Measurements from ENCODE around the gene RXFP4. TPM values are rescaled to one million over a fixed set of nuclear protein-coding genes. Genes with fewer than 3 reads are reported as not detected.

The RXFP4 gene
- total RNA-seq, 1 donor from 2014 or later = not detected

GRCh38 chr1:155973723-155974122, 32.3 kb downstream of the RXFP4 start:
- DNase-seq = no peak
- H3K4me3 Mint-ChIP-seq (ENCODE audit: unreplicated experiment) = peak overlapping the region; percentile 99
- H3K27ac Mint-ChIP-seq (ENCODE audit: unreplicated experiment) = no peak overlapping the region
- H3K4me1 Mint-ChIP-seq (ENCODE audit: low read depth, unreplicated experiment) = peaks cover 52% of the 10 kb centered on the region
- peaks cover 5% of the 10 kb centered on the region for H3K36me3 Mint-ChIP-seq (ENCODE audit: unreplicated experiment)
- H3K27me3 Mint-ChIP-seq (ENCODE audit: unreplicated experiment) = peaks cover 26% of the 10 kb centered on the region
- H3K9me3 Mint-ChIP-seq (ENCODE audit: unreplicated experiment) = peaks cover 20% of the 10 kb centered on the region
- TF ChIP-seq CTCF (IDR thresholded peaks at IDR 0.05; ENCODE audit: partially characterized antibody, unreplicated experiment) = no peak

GRCh38 chr1:155974208-155975115, 33.0 kb downstream of the RXFP4 start:
- peaks cover 19% of the 10 kb centered on the region for H3K9me3 Mint-ChIP-seq (ENCODE audit: unreplicated experiment)

GRCh38 chr1:155975375-155976061, 34.1 kb downstream of the RXFP4 start:
- Mint-ChIP-seq H3K4me3 (ENCODE audit: unreplicated experiment) (peak overlapping the region; percentile 99), H3K36me3 (ENCODE audit: unreplicated experiment) (no peaks in the 10 kb centered on the region), H3K9me3 (ENCODE audit: unreplicated experiment) (peaks cover 17% of the 10 kb centered on the region), H3K4me1 (ENCODE audit: low read depth, unreplicated experiment) (peaks cover 36% of the 10 kb centered on the region), H3K27ac (ENCODE audit: unreplicated experiment) (peak overlapping the region; percentile 99), H3K27me3 (ENCODE audit: unreplicated experiment) (peaks cover 23% of the 10 kb centered on the region)
- DNase-seq = no peak
- TF ChIP-seq CTCF (IDR thresholded peaks at IDR 0.05; ENCODE audit: partially characterized antibody, unreplicated experiment) = no peak

More at GRCh38 chr1:155974208-155975115, 33.0 kb downstream of the RXFP4 start:
- DNase-seq = no peak
- Mint-ChIP-seq H3K4me1 (ENCODE audit: low read depth, unreplicated experiment) (peaks cover 46% of the 10 kb centered on the region), H3K36me3 (ENCODE audit: unreplicated experiment) (peaks cover 5% of the 10 kb centered on the region), H3K4me3 (ENCODE audit: unreplicated experiment) (peak overlapping the region; percentile 99), H3K27ac (ENCODE audit: unreplicated experiment) (peak overlapping the region; percentile 99), H3K27me3 (ENCODE audit: unreplicated experiment) (peaks cover 24% of the 10 kb centered on the region)
- TF ChIP-seq CTCF (IDR thresholded peaks at IDR 0.05; ENCODE audit: partially characterized antibody, unreplicated experiment) = no peak

- no peak for TF ChIP-seq CTCF (IDR thresholded peaks at IDR 0.05; ENCODE audit: partially characterized antibody, unreplicated experiment)
- peaks cover 17% of the 10 kb centered on the region for H3K9me3 Mint-ChIP-seq (ENCODE audit: unreplicated experiment)
- H3K36me3 Mint-ChIP-seq (ENCODE audit: unreplicated experiment) = no peaks in the 10 kb centered on the region
- peaks cover 29% of the 10 kb centered on the region for H3K4me1 Mint-ChIP-seq (ENCODE audit: low read depth, unreplicated experiment)
- peak overlapping the region; percentile 99 for H3K27ac Mint-ChIP-seq (ENCODE audit: unreplicated experiment)
- peaks cover 20% of the 10 kb centered on the region for H3K27me3 Mint-ChIP-seq (ENCODE audit: unreplicated experiment)
- H3K4me3 Mint-ChIP-seq (ENCODE audit: unreplicated experiment) = peak overlapping the region; percentile 99
- DNase-seq = peak; percentile 43
Observed at GRCh38 chr1:155976062-155976912, 34.8 kb downstream of the RXFP4 start.
